DMS53 treated with DMSO at 0.1 percent for 48 hours (cell line): Measurements from ENCODE around the gene CLEC4F.
A peak's percentile ranks its signal among the peaks of the same experiment; 100 is the strongest.

Source experiments
- DNase-seq: peaks from one replicate; lab custom pipeline; 2025; ENCODE audit not compliant: unreplicated experiment; lab: John Stamatoyannopoulos, UW

CLEC4F gene

DNA sequence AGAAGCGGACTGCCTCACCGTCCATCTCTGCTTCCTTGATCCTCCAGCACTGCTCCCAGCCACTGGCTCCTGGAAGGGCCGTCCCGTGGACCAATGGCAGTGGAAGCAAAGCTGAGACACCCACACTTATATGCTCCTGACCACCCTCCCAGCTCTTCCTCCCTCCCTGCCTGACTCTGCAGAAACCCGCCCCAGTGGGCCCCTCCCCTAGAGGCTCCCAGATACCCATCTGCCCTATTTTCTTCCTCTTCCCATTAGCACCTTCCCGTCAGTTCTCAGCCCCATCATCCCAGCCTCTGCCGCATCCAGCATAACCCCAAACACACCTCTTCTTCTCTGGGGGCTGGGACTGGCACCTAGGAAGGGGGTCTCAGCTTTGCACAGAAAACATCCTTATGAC lies at the start of gene CLEC4F:
TSS of gene CLEC4F (minus strand) at position 101 of the 400 bp plus-strand sequence. CDS start at position 25, 76 bp downstream.
- no peak for DNase-seq

DNA sequence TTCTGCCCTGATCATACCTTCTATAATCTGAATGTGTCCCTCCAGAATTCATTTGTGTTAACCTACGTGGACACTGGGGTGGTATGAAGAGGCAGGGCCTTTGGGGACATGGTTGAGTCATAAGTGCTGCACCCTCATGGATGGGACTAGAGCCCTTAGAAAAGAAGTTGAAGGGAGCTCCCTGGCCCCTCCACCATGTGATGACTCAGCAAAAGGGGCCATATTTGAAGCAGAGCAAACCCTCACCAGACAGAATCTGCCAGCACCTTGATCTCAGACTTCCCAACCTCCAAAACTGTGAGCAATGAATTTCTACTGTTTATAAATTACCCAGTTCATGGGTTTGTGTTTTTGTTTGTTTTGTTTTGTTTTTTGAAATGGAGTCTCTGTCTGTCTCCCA lies 48.6 kb upstream of the CLEC4F start:
- DNase-seq: no peak

GRCh38 chr2:70861777-70862625 lies 41.6 kb upstream of the CLEC4F start:
- peak; percentile 74 for DNase-seq

- DNase-seq: no peak
Measured at GRCh38 chr2:70855667-70856066, 35.3 kb upstream of the CLEC4F start.

GRCh38 chr2:70854411-70854810 lies 34.0 kb upstream of the CLEC4F start:
- DNase-seq: no peak

- DNase-seq: no peak
Measured at GRCh38 chr2:70852824-70853223, 32.4 kb upstream of the CLEC4F start.

DNA sequence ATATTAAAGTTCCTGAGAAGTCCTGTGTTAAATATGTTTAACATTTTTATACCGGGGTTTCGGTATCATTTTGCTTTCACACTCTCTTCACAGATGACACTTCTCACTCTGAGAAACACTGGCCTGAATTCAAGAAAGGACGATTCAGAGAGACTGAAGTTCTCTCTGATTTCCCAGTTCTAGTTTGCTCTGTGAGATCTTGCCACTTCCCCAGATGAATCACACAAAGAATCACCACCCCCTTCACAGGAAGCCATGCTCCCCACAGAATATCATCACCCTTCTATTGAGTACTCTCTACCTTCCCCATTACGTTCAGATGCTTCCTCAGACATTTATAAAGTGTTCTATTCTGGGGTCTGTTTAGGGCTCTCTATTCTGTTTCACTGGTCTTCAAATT lies 31.3 kb upstream of the CLEC4F start:
- no peak for DNase-seq

DNA sequence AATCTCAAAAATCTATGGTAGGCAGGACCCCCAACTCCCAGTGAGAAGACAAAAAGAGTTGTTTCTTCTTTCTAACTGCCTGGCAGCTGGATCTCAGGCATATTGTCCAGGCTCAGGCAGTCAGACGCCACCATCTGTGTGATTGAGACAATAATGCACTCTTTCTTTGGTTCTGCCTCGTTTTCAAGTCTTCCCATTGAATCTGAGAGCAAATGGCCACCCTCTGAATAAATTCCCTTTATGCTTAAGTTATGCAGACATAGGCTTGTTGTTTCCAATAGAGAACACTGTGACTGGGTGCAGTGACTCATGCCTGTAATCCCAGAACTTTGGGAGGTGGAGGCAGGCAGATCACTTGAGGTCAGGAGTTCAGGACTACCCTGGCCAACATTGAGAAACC lies 30.5 kb upstream of the CLEC4F start:
- DNase-seq: no peak

DNA sequence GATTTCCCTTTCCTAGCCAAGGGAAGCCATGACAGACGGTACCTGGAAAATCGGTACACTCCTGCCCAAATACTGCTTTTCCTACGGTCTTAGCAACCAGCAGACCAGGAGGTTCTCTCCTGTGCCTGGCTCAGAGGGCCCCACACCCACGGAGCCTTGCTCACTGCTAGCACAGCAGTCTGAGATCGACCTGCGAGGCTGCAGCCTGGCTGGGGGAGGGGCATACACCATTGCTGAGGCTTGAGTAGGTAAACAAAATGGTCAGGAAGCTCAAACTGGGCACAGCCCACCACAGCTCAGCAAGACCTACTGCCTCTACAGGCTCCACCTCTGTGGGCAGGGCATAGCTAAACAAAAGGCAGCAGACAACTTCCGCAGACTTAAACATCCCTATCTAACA lies 22.0 kb upstream of the CLEC4F start:
- no peak for DNase-seq

GRCh38 chr2:70837980-70838925 lies 17.9 kb upstream of the CLEC4F start:
- DNase-seq: no peak

DNA sequence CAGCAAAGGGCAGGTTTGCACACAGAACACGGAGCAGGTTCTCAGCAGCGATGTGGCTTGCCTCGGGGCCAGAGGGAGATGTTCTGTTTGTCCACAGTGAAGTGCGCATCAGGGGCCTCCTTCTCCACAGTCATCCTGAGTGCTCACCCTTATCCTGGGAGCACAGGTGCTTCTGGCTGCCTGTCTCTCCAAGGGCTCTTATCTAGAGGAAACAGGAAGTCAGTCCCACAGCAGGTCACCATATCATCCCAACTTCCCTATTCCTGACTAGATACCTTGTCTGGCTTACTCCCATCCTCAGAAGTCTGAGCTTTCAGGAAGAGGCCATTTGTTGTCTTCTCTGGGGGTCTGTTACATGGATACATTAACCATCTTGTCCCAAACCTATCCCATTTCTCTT lies 15.2 kb upstream of the CLEC4F start, which contains the start of gene CD207:
TSS of gene CD207 (minus strand) at position 174 of the 400 bp plus-strand sequence. CDS start at position 134, 40 bp downstream.
- peak; percentile 54 for DNase-seq

- no peak for DNase-seq
Measured at GRCh38 chr2:70834881-70835280, 14.5 kb upstream of the CLEC4F start.

DNA sequence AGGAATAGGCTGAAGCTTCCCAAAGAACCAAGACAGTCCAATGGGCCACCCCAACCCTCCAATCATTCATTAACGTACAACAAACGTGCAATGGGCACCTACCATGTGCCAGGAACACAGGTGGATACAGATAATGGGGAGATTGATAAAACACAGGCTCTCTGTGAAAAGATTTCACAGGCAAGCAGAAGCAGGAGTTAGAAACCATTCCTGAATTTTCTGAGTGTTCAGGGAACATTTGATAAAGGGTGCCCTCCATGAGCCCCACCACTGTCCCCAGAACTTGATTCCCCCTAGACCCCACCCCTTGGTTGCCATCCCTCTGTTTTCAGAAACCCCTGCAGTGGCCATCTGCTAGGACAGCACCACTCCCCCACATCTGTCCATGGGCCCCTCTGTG lies 13.7 kb upstream of the CLEC4F start:
- DNase-seq: no peak

- DNase-seq: no peak
Measured at GRCh38 chr2:70833246-70833645, 12.8 kb upstream of the CLEC4F start.

DNA sequence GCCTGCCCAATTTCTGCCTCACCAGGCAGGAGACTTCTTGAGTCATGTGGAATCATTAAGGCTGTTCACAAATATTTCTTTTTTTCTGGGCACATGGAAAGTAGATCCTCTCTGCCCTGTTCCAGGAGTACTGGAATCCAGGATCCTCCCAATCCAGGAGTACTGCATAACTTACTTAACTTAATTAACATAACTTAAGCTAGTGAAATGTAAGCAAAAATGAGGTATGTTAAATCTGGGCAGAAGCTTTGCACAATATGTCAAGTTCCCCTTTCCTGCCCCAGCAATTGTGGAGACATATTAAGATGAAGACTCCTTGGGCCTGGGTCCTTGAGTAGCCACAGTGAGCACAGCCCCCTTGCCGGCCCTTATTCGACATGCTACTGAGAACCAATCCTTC lies 12.0 kb upstream of the CLEC4F start:
- no peak for DNase-seq

DNA sequence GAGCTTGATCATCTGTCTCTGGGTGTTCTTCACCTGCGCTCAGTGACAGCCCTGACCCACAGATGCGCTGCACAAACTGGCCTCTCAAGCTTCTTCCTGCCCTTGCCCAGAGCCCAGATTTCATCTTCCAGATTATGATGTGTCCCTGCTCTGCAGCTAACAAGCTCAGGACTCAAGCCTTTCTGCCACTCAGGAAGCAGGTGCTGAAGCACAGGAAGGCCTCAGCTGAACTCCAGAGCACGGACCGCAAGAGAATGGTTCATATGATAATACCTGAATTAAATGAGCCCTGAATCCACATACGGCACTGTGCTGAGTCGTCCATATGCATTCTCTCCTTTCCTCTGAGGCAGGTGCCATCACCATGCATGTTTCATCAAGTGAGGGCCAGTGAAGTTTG lies 11.5 kb upstream of the CLEC4F start:
- no peak for DNase-seq

GRCh38 chr2:70830366-70830765 lies 10.0 kb upstream of the CLEC4F start:
- no peak for DNase-seq

- no peak for DNase-seq
Measured at GRCh38 chr2:70829916-70830315, 9.5 kb upstream of the CLEC4F start.

- no peak for DNase-seq
Measured at GRCh38 chr2:70828914-70829824, 8.8 kb upstream of the CLEC4F start.

DNA sequence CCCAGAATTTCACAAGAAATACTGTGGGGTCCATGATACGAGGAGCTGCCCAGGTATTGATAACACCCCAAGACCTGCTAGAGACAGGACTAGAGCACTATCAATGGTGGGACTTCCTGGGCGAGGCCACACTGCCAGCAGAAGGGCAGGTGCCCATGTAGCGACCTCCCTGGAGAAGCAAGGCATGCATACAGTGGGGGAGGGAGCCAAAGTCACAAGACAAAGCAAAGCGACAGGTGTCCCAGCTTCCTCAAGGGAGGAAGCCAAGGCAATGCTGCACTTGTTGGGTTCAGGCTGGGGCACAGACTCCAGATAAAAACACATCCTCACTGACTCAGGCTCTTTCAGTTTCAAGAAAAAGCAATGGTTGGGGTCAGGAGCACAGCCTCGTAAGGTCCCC lies 7.7 kb upstream of the CLEC4F start:
- DNase-seq: no peak

DNA sequence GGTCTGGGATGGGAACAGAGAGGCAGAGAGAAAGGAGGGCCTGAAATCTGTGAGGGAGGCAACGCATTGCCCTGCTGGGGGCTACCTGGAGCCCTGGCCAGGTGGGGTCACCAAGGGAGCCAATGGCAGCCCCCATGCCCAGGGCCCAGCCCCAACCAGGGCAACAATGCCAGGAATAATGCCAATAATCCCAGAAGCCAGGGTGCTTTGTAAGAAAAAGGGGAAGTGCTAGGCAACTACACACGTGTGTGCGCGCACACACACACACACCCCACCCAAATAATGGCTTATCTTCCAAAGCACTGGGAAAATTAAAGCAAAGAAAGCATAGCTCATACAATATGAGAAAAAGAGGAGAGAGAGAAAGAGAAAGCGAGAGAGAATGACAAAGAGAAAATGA lies 7.0 kb upstream of the CLEC4F start:
- no peak for DNase-seq
